H9 (cell line): ENCODE measurements around the gene DAPL1. TPM values are rescaled to one million over a fixed set of nuclear protein-coding genes. Genes with fewer than 3 reads are reported as not detected.

Experiments used
- DNase-seq: peaks from one replicate; pipeline ENCODE4 v3.0.0-alpha.2; 2017
- H2AFZ ChIP-seq: one replicate; pipeline ENCODE4 v1.6.1; 2013; ENCODE audit warnings: mild to moderate bottlenecking, low read length, control low read depth, moderate library complexity
- H2AK5ac ChIP-seq: 2 replicates; pipeline ENCODE4 v1.6.1; 2013; ENCODE audit warnings: low read length, control low read depth, mixed read lengths; ENCODE audit not compliant: insufficient read length
- H2BK120ac ChIP-seq: one replicate; pipeline ENCODE4 v1.6.1; 2013; ENCODE audit warnings: low read depth, mild to moderate bottlenecking, low read length, control low read depth, inconsistent platforms; ENCODE audit not compliant: poor library complexity, severe bottlenecking
- H2BK12ac ChIP-seq: 2 replicates; pipeline ENCODE4 v1.6.1; 2013; ENCODE audit warnings: low read length, control low read depth, mixed read lengths, low read depth; ENCODE audit not compliant: insufficient read length
- H2BK15ac ChIP-seq: 2 replicates; pipeline ENCODE4 v1.6.1; 2013; ENCODE audit warnings: low read depth, low read length, control low read depth
- H2BK20ac ChIP-seq: one replicate; pipeline ENCODE4 v1.6.1; 2013; ENCODE audit warnings: low read depth, mild to moderate bottlenecking, low read length, control low read depth, inconsistent platforms; ENCODE audit not compliant: poor library complexity, severe bottlenecking
- H2BK5ac ChIP-seq: 2 replicates; pipeline ENCODE4 v1.6.1; 2013; ENCODE audit warnings: low read length, control low read depth, mixed read lengths; ENCODE audit not compliant: insufficient read length
- H3K14ac ChIP-seq: 2 replicates; pipeline ENCODE4 v1.6.1; 2013; ENCODE audit warnings: low read length, control low read depth; ENCODE audit not compliant: insufficient read depth
- H3K18ac ChIP-seq: 2 replicates; pipeline ENCODE4 v1.6.1; 2013; ENCODE audit warnings: low read depth, mild to moderate bottlenecking, mixed read lengths, low read length, control low read depth; ENCODE audit not compliant: insufficient read length
- H3K23ac ChIP-seq: 2 replicates; pipeline ENCODE4 v1.6.1; 2013; ENCODE audit warnings: low read length, control low read depth, mixed read lengths, low read depth; ENCODE audit not compliant: insufficient read length
- H3K23me2 ChIP-seq: 2 replicates; pipeline ENCODE4 v1.6.1; 2013; ENCODE audit warnings: low read depth, mild to moderate bottlenecking, mixed read lengths, low read length, control low read depth; ENCODE audit not compliant: insufficient read length, poor library complexity, severe bottlenecking
- H3K27ac ChIP-seq: 2 replicates; pipeline ENCODE4 v1.5.1; 2013; ENCODE audit warnings: low read length, control low read depth, mixed read lengths, low read depth; ENCODE audit not compliant: insufficient read length
- H3K27me3 ChIP-seq: 2 replicates; pipeline ENCODE4 v1.6.1; 2013; ENCODE audit warnings: low read length, control low read depth, inconsistent platforms; ENCODE audit not compliant: insufficient read depth
- H3K4ac ChIP-seq: 2 replicates; pipeline ENCODE4 v1.6.1; 2013; ENCODE audit warnings: low read depth, mild to moderate bottlenecking, control low read depth, inconsistent platforms, low read length, moderate library complexity
- H3K4me1 ChIP-seq: 2 replicates; pipeline ENCODE4 v1.6.1; 2013; ENCODE audit warnings: low read length, control low read depth, inconsistent platforms; ENCODE audit not compliant: insufficient read depth
- H3K4me2 ChIP-seq: 2 replicates; pipeline ENCODE4 v1.6.1; 2013; ENCODE audit warnings: low read length, control low read depth, mixed read lengths; ENCODE audit not compliant: insufficient read length, insufficient read depth
- H3K56ac ChIP-seq: 2 replicates; pipeline ENCODE4 v1.6.1; 2013; ENCODE audit warnings: low read depth, mild to moderate bottlenecking, mixed read lengths, low read length, control low read depth; ENCODE audit not compliant: insufficient read length
- H3K79me1 ChIP-seq: 2 replicates; pipeline ENCODE4 v1.6.1; 2013; ENCODE audit warnings: low read depth, mild to moderate bottlenecking, moderate library complexity, low read length, control low read depth, inconsistent platforms; ENCODE audit not compliant: insufficient read depth, poor library complexity, severe bottlenecking
- H3K79me2 ChIP-seq: 2 replicates; pipeline ENCODE4 v1.6.1; 2013; ENCODE audit warnings: low read length, control low read depth, inconsistent platforms; ENCODE audit not compliant: insufficient read depth
- H3K9ac ChIP-seq: 2 replicates; pipeline ENCODE4 v1.6.1; 2013; ENCODE audit warnings: low read length, control low read depth, mixed read lengths; ENCODE audit not compliant: insufficient read length; ENCODE audit errors: extremely low read depth
- H3K9me3 ChIP-seq: one replicate; pipeline ENCODE4 v1.6.1; 2013; ENCODE audit warnings: low read depth, low read length, inconsistent platforms; ENCODE audit not compliant: control insufficient read depth
- H3T11ph ChIP-seq: one replicate; pipeline ENCODE4 v1.6.1; 2013; ENCODE audit warnings: mild to moderate bottlenecking, low read length, control low read depth, inconsistent platforms
- H4K20me1 ChIP-seq: one replicate; pipeline ENCODE4 v1.6.1; 2013; ENCODE audit not compliant: control insufficient read depth, insufficient read length, insufficient read depth
- H4K5ac ChIP-seq: 2 replicates; pipeline ENCODE4 v1.6.1; 2013; ENCODE audit warnings: low read depth, mild to moderate bottlenecking, mixed read lengths, low read length, control low read depth; ENCODE audit not compliant: insufficient read length
- H4K8ac ChIP-seq: replicated peaks from 2 replicates; pipeline ENCODE4 v1.6.1; 2013; ENCODE audit warnings: low read length, control low read depth, mixed read lengths, low read depth; ENCODE audit not compliant: insufficient read length
- H4K91ac ChIP-seq: 2 replicates; pipeline ENCODE4 v1.6.1; 2013; ENCODE audit warnings: low read depth, mild to moderate bottlenecking, moderate library complexity, mixed read lengths, low read length, control low read depth; ENCODE audit not compliant: insufficient read length
- H3K27ac Mint-ChIP-seq, 3 experiments: 2 replicates in 2 of 3; 3 replicates in 1 of 3; pipeline ENCODE4 v1.8.0; 2020 to 2021; ENCODE audit warnings: mixed read lengths in 3 of 3, mild to moderate bottlenecking in 1 of 3, moderate library complexity in 1 of 3
- H3K27me3 Mint-ChIP-seq: 2 replicates; pipeline ENCODE4 v1.8.0; 2021; ENCODE audit warnings: low read depth, mild to moderate bottlenecking, moderate library complexity, mixed read lengths
- H3K36me3 Mint-ChIP-seq, 3 experiments: 2 replicates in 2 of 3; 3 replicates in 1 of 3; pipeline ENCODE4 v1.8.0; 2020 to 2021; ENCODE audit warnings: low read depth in 3 of 3, mixed read lengths in 3 of 3; ENCODE audit not compliant: insufficient read depth in 1 of 3
- H3K4me1 Mint-ChIP-seq, 2 experiments: 2 replicates each; pipeline ENCODE4 v1.8.0; 2020; ENCODE audit warnings: mixed read lengths in 2 of 2
- H3K4me3 Mint-ChIP-seq, 2 experiments: 2 replicates in 1 of 2; 3 replicates in 1 of 2; pipeline ENCODE4 v1.8.0; 2020 to 2021; ENCODE audit warnings: mild to moderate bottlenecking in 2 of 2, mixed read lengths in 2 of 2, moderate library complexity in 1 of 2
- H3K9me3 Mint-ChIP-seq, 2 experiments: 2 replicates in 1 of 2; 3 replicates in 1 of 2; pipeline ENCODE4 v1.8.0; 2020; ENCODE audit warnings: mild to moderate bottlenecking in 2 of 2, mixed read lengths in 2 of 2, moderate library complexity in 1 of 2
- CTCF ChIP-seq: fragments of 200-600 bp; sonication (generic); conservative IDR thresholded peaks from 3 replicates; pipeline ENCODE4 v1.8.0; 2021; ENCODE audit warnings: antibody characterized with exemption, mild to moderate bottlenecking
- whole genome bisulfite sequencing: extraction: QIAGEN DNeasy Blood & Tissue Kit; methylation state at CpG from one replicate; pipeline ENCODE4 v1.1.7; 2013; ENCODE audit warnings: missing lambda C conversion rate, low lambda C conversion rate, mixed read lengths; ENCODE audit not compliant: insufficient read length; ENCODE audit errors: extremely low coverage; 5-methylcytosine and 5-hydroxymethylcytosine counted together
- total RNA-seq: library from RNA; stranded (reverse); gene quantifications from 2 replicates; pipeline ENCODE4 v1.2.1, GENCODE V29; 2021

DAPL1 gene
- total RNA-seq, 1 experiment from 2014 or later, result not detected

GRCh38 chr2:158803506-158803905 lies 8.4 kb downstream of the DAPL1 start:
- no peak overlapping the region for H3K9ac ChIP-seq
- Mint-ChIP-seq H3K4me1 (no peaks in the 10 kb centered on the region), H3K4me3 (no peak overlapping the region), H3K27me3 (peaks cover under 1% of the 10 kb centered on the region), H3K9me3 (no peaks in the 10 kb centered on the region), H3K36me3 (no peaks in the 10 kb centered on the region), H3K27ac (peak overlapping the region in 1 of 3 experiments; percentile 35; a peak in 1 of 7 replicates)
- no peak for TF ChIP-seq CTCF
- H2AFZ ChIP-seq, result no peak overlapping the region
- H3T11ph ChIP-seq, result no peak overlapping the region
- no peak overlapping the region for H4K91ac ChIP-seq
- no peak overlapping the region for H3K23ac ChIP-seq
- no peak overlapping the region for H3K56ac ChIP-seq
- no peak overlapping the region for H3K14ac ChIP-seq
- no peak overlapping the region for H2BK120ac ChIP-seq
- H2BK5ac ChIP-seq, result no peak overlapping the region
- H4K5ac ChIP-seq, result no peak overlapping the region
- H3K79me1 ChIP-seq, result no peaks in the 10 kb centered on the region
- H2BK15ac ChIP-seq, result no peak overlapping the region
- H3K4ac ChIP-seq, result no peak overlapping the region
- H4K20me1 ChIP-seq, result no peaks in the 10 kb centered on the region
- no peaks in the 10 kb centered on the region for H3K27me3 ChIP-seq
- no peaks in the 10 kb centered on the region for H3K9me3 ChIP-seq
- H3K18ac ChIP-seq, result no peak overlapping the region
- no peaks in the 10 kb centered on the region for H3K79me2 ChIP-seq
- no peak overlapping the region for H2BK12ac ChIP-seq
- no CpG with 5 or more reads among the region's 2 CpGs for WGBS
- H4K8ac ChIP-seq, result no peak overlapping the region
- H3K27ac ChIP-seq, result no peak overlapping the region
- no peak overlapping the region for H3K4me2 ChIP-seq
- no peak overlapping the region for H2BK20ac ChIP-seq
- no peak overlapping the region for H2AK5ac ChIP-seq
- no peak for DNase-seq
- no peaks in the 10 kb centered on the region for H3K4me1 ChIP-seq
- no peaks in the 10 kb centered on the region for H3K23me2 ChIP-seq
